ENCODE data around the gene TRABD.

- TF ChIP-seq POLR2A (IDR thresholded peaks at IDR 0.05) (no peak), CTCF (IDR thresholded peaks at IDR 0.05) (no peak)
These were observed 33.4 kb downstream of the TRABD start for GRCh38 chr22:50218996-50219727.

Data from testis (tissue), 2 donors.